Right forelimb (tissue), 1 donor: Measurements from ENCODE around the gene QRICH2.
"Not testable (repeated sequence)": the region's sequence is repeated elsewhere in the genome, so short reads cannot be mapped to it uniquely, and the experiment has no call there.

ENCODE experiments used
- DNase-seq: peaks from one replicate; pipeline ENCODE4 v3.0.0-alpha.2; 2018

Gene QRICH2

GRCh38 chr17:76244721-76245120 lies 63.4 kb downstream of the QRICH2 start:
- not testable (repeated sequence) for DNase-seq

DNA sequence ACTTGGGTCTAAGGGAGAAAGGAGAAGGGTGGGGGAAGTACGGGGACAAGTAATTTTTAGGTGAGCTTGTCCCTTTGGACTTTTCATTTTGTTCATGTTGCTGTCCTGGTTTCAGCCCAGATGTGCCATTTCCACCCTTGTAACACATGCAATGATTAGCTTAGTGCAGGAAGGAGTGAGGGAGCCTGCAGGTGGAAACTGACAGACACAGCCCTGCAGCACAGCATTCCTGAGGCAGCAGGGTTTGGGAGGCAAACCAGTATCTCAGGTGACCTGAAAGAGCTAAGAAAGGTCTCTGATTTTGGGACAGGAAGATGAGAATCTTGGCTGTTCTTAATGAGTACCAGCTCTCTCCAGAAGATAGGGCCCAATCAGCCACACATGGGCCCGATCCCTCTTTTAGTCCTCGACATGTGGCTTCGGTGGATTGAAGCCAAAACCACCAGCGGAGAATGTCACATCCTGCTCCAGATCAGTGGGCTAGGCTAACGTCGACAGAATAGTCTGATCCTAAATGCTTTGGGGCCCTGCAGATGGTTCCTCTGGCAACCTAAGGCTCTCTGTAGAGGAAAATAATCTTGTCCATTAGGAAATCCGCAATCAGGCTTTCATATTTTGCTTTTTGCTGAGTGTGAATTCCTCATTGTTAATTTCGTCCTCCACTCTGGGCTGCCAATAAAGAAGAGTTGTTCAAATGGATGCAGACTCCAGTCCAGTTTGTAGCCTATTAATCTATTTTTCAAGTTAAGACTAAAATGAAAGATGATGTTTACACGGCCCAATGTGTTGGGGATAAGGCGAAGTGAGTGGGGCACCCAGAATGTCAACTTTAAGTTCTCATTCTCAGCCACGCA lies 64.0 kb downstream of the QRICH2 start:
- no peak for DNase-seq

DNA sequence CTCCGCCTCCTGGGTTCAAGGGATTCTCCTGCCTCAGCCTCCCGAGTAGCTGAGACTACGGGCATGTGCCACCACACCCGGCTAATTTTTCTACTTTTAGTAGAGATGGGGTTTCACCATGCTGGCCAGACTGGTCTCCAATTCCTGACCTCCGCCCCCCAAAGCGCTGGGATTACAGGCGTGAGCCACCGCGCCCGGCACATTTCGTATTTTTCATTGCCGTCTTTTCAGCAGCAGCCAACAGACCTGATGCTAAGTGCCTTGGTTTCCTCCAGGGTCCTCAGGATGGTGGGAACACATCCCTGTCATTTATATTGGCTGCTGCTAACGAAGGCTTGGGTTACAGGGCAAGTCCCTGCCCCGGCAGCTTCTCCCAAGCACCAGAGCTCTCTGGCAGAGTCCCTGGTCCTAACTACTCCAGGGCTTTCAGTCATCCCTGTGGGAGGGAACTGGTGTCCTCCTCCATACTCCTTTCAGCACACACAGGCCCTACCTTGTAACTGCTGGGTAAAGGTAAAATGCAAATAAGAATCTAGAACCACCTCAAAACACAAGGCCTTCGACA lies 66.3 kb downstream of the QRICH2 start:
- no peak for DNase-seq

GRCh38 chr17:76241204-76241538 lies 66.9 kb downstream of the QRICH2 start:
- no peak for DNase-seq

- peak; percentile 67 for DNase-seq
These were observed 67.4 kb downstream of the QRICH2 start, which contains the start of gene RNF157 for GRCh38 chr17:76240461-76241203. Gene RNF157 (minus strand): TSS chr17:76240493. CDS start chr17:76240240, 253 bp downstream.

DNA sequence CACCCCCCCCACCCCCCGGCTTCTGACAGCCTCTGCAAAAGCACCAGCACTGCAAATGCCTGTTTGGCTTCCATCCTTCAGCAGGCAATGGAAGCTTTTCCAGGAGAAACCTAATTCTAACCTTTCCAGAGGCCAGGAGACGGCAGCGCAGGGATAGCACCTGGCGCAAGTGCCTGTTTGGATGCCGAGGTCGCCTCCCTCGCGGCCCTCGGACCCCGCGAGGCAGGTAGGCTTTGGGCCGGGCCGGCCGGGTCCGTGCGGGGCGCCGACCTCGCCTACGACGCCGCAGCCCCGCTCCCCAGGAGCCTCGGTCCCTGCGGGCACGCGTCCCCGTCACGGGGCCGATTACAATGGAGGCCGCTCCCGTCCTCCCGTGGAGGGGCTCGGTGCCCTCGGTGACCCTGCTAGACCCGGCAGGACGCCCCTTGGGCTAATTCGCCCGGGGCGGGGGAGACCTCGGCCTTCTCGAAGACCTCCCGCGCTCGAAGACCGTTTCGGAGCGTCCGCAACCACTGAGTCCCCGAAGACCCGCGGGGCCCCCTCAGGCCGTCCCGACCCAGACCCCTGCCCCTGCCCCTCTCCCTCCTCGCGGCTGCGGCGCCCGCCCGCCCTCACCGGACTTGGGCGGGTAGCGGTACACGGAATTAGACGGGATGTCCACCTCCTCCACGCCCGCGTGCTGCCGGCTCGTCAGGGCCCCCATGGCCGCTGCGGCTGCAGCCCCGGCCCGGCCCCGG lies 68.4 kb downstream of the QRICH2 start:
- DNase-seq: no peak

- no peak for DNase-seq
These were observed 69.1 kb downstream of the QRICH2 start for GRCh38 chr17:76238847-76239537.

GRCh38 chr17:76237859-76238313 lies 70.2 kb downstream of the QRICH2 start:
- DNase-seq: no peak

DNA sequence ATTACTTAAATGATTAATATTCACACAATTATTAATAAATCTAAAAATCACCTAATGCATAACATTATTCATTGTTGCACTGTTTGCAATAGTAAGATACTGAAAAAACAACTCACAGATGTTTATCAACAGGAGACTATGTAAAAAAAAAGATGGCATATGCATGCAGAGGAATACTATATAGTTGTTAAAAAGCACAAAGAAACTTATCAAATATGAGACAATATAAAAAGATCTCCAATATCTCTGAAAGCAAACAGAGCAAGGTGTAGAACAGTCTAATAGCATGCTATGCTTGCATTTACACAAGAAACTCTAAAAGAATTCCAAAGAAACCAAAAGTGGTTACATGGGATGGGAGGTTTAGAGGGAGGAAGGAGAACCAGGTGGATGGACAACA lies 71.5 kb downstream of the QRICH2 start:
- DNase-seq: no peak

GRCh38 chr17:76235883-76236282 lies 72.2 kb downstream of the QRICH2 start:
- no peak for DNase-seq

GRCh38 chr17:76234354-76234679 lies 73.8 kb downstream of the QRICH2 start:
- no peak for DNase-seq

DNA sequence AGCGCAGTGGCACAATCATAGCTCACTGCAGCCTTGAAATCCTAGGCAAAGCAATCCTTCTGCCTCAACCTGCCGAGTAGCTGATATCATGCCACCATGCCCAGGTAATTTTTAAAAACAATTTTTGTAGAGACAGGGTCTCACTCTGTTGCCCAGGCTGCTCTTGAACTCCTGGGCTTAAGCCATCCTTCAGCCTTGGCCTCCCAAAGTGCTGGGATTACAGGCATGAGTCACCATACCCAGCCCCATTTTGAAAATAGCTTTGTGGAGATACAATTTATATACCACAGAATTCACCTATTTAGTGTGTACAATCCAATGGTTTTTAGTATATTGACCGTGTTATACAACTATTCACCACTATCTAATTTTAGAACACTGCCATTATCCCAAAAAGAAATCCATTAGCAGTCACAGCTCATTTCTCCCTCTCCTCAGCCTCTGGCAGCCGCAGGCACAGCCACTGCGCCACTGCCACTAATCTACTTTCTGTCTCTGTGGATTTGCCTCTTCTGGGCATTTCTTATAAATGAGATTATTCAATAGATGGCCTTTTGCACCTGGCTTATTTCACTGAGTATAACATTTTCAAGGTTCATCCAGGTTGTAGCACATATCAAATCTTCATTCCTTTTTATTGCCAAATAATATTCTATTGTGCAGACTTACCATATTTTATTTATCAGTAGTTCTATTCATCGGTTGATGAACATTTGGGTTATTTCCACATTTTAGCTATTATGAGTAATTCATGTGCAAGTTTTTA lies 74.3 kb downstream of the QRICH2 start:
- no peak for DNase-seq

DNA sequence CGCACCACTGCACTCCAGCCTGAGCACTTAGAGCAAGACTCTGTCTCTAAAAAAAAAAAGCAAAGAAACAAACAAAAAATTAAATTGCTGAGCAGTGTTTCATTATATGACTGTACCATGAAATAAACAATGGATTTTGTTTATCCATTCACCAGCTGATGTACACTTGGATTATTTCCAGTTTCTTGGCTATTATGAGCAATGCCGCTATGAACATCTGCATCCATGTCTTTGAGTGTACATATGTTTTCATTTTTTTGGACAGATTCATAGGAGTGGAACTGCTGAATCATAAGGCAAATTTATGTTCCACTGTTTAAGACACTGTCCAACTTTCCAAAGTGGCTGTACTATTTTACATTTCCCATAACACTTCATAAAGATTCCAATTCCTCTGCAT lies 75.7 kb downstream of the QRICH2 start:
- no peak for DNase-seq

DNA sequence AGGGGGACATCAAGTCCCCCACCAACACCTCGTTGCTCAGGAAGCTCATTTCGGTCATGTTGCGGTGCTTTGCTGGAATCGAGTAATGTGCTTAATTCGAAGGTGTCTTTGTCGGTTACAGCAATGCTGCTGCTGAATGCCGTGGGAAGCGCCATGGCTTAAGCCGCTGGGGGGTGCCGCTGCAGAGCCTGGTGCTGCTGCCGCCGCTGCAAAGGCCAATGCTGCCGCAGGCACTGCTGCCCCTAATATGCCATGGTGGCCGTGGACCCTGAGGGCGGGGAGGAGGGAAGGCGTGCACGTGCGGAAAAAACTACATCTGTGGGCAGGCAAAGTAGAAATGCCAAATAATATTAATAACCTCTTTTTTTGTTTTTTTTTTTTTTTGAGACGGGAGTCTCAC lies 81.3 kb downstream of the QRICH2 start:
- DNase-seq: not testable (repeated sequence)

DNA sequence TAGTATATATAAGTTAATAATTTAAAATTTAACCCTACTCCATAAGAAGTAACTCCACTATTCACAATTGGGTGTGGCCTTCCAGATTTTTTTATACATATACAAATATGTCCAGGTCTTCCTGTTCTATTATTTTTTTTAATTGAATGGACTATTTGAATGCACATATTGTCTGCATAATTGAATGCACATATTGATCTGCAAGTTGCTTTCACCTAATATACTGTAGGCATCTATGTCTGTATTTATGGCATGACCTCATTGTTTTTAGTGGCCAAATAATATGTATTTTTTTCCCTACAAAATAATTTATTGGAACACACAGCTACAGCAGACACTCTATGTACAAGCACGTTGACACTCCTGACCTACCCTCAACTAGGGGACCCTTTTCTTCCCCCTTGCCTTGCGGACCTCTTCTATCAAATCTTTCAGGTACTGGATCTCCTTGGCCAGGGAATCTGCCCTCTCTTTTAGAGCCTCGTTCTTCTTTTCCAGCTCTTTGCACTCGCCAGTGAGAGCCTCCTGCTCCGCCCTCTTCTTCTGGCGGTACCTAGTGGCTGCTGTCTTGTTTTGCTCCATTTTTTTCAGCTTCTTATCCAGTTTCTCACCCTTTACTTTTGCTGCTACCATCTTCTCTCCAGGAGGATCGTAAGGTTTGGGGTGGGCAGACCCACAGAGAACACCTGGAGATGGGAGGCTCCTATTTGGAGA lies 82.5 kb downstream of the QRICH2 start:
- DNase-seq: not testable (repeated sequence)
